GM12864 (cell line): Measurements from ENCODE around the gene NCDN.

Experiments
- DNase-seq: peaks from one replicate; pipeline ENCODE4 v3.0.0-alpha.2; 2011; ENCODE audit warnings: low read depth
- H3K4me3 ChIP-seq: 2 replicates; pipeline ENCODE4 v1.5.1; 2011; ENCODE audit warnings: mild to moderate bottlenecking, low read depth, low read length, control low read depth
- CTCF ChIP-seq: IDR thresholded peaks from 2 replicates; pipeline ENCODE4 v1.5.1; 2011; ENCODE audit warnings: low read depth, mild to moderate bottlenecking, moderate library complexity, low read length, control low read depth, inconsistent platforms; ENCODE audit errors: missing control alignments

Gene NCDN

DNA sequence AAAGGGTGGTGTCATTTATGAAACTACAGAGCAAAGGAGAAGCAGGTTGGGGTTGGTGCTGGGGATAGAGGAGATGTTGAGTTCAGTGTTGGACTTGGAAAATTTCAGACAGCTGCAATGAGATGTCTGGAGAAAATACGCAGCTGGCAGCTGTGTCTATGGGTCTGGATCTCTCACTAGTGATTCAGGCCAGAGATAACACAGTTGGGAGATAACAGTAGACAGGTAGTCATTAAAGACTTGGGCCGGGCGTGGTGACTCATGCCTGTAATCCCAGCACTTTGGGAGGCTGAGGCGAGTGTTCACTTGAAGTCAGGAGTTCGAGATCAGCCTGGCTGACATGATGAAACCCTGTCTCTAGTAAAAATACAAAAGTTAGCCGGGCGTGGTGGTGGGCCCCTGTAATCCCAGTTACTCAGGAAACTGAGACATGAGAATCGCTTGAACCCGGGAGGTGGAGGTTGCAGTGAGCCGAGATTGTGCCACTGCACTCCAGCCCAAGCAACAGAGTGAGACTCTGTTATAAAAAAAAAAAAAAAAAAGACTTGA lies 13.1 kb downstream of the NCDN start:
- no peak for DNase-seq
- no peak overlapping the region for H3K4me3 ChIP-seq
- no peak for TF ChIP-seq CTCF

DNA sequence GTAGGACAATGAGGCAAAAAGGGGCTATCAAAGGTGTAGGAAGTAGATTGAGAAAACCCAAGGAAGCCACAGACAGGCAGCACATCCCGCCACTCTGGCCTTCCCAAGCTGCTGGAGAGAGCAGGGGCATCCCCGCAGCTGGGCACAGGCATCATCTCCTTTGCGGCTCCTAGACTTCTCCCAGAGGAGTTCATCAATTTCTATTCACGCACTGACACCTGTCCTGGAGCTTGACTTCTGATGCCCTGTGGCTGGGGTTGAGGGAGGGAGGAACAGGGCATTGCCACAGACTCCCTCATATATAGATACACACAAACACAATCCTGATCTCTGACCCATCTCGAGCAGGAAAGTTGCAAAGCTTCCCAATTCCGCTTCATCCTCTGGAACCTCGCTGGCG lies 13.7 kb downstream of the NCDN start:
- no peak overlapping the region for H3K4me3 ChIP-seq
- DNase-seq: no peak
- TF ChIP-seq CTCF: no peak

DNA sequence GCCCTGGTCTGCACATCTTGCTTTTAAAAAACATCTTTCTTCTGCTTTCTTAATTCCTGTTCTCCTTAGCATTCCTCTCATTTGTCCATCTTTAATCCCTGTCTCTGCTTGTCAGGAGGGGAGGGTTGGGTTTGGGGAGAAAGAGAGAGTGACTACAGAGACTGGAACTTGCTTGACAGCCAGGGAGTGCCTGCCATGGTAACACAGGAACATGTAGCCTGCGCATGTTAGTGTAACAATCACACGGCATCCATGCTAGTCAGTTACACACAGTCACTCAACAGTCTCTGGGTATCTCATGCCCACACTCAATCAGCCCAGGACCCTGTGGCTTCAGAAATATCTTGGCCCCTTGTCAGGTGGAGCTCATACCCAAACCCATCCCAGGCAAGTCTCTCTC lies 14.7 kb downstream of the NCDN start:
- DNase-seq: no peak
- H3K4me3 ChIP-seq: no peak overlapping the region
- TF ChIP-seq CTCF: no peak

DNA sequence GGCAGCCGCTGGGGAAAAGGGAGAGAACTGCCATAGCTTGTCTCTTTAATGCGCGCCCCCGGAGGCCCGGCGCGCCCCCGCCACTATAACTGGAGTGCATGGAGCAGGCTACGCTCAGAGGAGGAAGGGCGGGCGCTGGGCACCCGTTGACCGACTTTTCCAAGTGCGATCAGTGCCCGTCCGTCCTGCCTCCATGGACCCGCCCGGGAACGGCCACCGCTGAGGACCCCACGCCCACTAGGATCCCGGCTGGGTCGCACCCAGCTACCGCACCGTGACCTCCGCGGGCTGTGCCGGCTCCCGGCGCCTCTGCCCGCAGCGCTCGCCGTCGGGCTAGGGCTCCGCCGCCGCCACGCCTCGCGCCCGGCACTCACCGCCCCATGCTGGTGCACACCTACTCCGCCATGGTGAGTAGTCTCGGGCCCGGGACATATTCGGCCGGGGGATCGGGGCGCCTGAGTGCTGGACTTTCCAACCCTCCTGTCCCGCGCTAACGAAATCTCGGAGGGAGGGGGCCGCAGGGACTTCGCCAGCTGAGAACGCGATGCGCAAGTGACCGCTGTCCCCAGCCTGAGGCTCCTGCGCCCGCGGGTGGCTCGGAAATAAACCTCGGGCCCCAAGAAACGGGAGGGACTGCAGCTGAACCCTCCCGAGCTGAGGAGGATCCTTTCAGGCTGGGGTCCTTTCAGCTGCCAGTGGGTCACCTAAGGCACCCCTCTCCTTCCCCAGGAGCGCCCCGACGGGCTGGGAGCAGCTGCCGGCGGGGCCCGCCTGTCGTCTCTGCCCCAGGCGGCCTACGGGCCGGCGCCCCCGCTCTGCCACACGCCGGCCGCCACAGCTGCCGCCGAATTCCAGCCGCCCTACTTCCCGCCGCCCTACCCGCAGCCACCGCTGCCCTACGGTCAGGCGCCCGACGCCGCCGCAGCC lies 15.9 kb downstream of the NCDN start, which contains the start of gene TFAP2E:
TFAP2E (plus strand) TSS at position 117 of the 927 bp plus-strand sequence; CDS start at position 381, 264 bp downstream.
- no peak within 1 kb of the TSS for H3K4me3 ChIP-seq
- no peak for DNase-seq
- TF ChIP-seq CTCF: no peak

DNA sequence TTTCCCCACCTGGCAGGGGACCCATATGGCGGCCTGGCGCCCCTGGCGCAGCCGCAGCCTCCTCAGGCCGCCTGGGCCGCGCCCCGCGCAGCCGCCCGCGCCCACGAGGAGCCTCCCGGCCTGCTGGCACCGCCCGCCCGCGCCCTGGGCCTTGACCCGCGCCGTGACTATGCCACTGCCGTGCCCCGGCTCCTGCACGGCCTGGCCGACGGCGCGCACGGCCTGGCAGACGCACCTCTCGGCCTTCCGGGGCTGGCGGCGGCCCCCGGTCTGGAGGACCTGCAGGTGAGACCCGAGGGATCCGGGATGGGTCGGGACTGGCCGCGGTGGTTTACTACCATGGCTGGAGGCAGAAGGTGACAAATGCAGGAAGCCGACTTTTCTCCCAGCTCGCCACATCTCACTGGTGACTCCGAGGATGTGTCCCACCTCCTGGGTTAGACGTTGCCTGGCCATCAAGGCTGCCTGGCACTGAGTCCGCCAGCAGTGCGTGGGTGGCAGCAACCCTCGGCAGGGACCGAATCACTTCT lies 16.6 kb downstream of the NCDN start:
- TF ChIP-seq CTCF: no peak
- no peak overlapping the region for H3K4me3 ChIP-seq
- DNase-seq: no peak

GRCh38 chr1:35574655-35575415 lies 17.2 kb downstream of the NCDN start:
- no peak overlapping the region for H3K4me3 ChIP-seq
- TF ChIP-seq CTCF: no peak
- DNase-seq: no peak
